ENCODE data around the gene MAGEA2.
"Not testable (repeated sequence)": the region's sequence is repeated elsewhere in the genome, so short reads cannot be mapped to it uniquely, and the experiment has no call there.

The MAGEA2 gene

GRCh38 chrX:152706500-152706899 lies 47.1 kb downstream of the MAGEA2 start:
- DNase-seq (ENCODE audit: low read depth) = not testable (repeated sequence)

- not testable (repeated sequence) for DNase-seq (ENCODE audit: low read depth)
These were observed 53.3 kb downstream of the MAGEA2 start for GRCh38 chrX:152700390-152700789.
